SHP77 (cell line): ENCODE results near the gene ZNF367.

Experiments
- DNase-seq, 2 experiments: peaks; one replicate each; lab custom pipeline; 2025; lab: John Stamatoyannopoulos, UW

The ZNF367 gene

GRCh38 chr9:96418083-96418919 is at the start of gene ZNF367:
TSS of gene ZNF367 (minus strand) at chr9:96418370. CDS start at chr9:96418032, 338 bp downstream.
- DNase-seq: peak; percentile 92 to 97

- DNase-seq: no peak
These were observed 49.6 kb upstream of the ZNF367 start for GRCh38 chr9:96467784-96468183.

DNA sequence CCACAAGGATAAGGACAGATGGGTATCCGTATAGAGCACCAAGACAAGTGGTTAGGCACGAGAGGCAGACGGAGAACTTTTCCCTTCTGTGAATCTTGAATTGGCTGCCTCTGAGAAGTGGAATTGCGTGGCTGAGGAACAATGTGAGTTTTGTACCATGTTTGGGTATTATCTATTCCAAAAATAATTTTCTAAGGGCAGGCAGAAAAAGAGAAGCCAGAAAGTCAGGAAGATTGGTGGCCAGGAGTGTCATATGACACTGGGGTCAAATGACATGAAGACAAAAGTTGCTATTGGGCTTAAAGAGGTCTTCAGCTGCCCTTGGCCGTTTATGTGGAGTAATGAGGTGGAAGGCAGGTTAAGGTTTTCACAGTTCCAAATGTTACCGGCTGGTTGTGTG is 46.3 kb upstream of the ZNF367 start:
- DNase-seq: no peak

GRCh38 chr9:96462541-96462940 is 44.4 kb upstream of the ZNF367 start:
- DNase-seq: no peak

DNA sequence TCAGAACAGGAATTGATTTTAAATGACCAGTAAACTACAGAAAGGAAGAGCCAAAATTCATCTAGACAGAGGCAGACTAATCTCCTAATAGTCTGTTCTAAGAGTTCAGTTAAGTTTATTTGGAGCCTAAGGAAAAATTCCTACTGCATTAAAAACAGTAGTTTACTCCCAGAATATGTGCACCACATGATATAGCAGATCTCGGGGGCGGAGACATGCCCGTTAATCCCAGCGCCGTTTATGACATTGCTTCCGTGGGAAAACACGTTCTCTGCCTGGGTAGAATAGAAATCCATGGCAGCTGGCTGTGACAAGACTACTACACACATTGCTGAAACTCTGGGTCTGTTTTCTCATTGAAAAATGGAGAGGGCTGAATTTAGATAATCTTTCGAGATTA is 43.2 kb upstream of the ZNF367 start:
- no peak for DNase-seq

DNA sequence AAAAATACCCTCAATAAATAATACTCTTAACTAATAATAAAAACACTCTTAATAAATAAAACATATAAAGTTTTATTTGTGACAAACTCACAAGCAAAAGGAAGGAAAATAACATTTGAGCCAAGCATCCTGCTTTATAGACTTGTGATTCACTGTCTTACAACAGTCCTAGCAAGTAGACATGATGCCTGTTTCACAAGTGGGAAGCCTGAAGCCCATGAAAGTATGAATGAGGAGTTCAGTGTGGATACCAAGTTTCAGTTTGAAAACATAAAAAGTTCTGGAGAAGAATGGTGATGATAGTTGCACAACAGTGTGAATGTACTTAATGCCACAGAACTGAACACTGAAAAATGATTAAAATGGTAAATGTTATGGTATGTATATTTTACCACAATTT is 42.7 kb upstream of the ZNF367 start:
- DNase-seq: no peak

- DNase-seq: no peak
These were observed 42.3 kb upstream of the ZNF367 start for GRCh38 chr9:96460470-96460869.

DNA sequence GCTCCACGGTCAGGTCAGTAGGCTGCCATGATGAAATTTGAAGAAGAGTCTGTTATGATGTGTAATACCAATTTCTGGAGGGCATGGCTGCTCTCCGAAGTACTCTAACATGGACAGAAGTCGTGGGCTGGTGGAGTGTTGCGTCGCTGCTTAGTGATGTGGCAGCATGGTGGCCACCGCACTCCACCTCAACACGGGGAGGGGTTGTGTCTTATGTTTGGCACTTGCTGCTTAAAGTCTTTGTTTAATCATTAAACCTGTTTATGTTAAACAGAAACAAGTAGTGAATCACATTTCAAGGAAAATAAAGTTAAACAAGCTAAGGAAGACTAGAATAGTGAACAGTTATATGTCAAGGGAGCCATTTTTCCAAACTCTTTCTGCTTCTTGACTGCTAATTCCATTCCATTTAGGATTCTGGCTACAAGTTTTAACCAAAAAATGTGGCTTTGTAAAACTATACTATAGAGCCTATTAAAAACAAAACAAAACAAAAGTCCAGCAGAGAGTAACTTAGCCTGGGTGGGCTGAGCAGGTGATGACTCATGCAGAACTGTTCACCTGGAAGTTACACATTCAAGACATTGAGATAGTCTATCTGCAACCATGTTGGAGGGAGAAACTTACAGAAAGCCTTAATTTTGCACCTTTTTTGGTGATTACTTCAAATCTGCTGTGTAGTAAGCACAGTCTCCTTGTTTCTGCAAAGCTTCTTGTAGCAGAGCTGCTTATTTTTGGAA is 41.3 kb upstream of the ZNF367 start:
- no peak for DNase-seq

GRCh38 chr9:96458226-96458625 is 40.1 kb upstream of the ZNF367 start:
- DNase-seq: no peak

GRCh38 chr9:96457266-96457665 is 39.1 kb upstream of the ZNF367 start:
- no peak for DNase-seq

- no peak for DNase-seq
These were observed 35.5 kb upstream of the ZNF367 start for GRCh38 chr9:96453625-96454024.

- DNase-seq: peak; percentile 4 to 22
These were observed 32.7 kb upstream of the ZNF367 start for GRCh38 chr9:96450613-96451528.

DNA sequence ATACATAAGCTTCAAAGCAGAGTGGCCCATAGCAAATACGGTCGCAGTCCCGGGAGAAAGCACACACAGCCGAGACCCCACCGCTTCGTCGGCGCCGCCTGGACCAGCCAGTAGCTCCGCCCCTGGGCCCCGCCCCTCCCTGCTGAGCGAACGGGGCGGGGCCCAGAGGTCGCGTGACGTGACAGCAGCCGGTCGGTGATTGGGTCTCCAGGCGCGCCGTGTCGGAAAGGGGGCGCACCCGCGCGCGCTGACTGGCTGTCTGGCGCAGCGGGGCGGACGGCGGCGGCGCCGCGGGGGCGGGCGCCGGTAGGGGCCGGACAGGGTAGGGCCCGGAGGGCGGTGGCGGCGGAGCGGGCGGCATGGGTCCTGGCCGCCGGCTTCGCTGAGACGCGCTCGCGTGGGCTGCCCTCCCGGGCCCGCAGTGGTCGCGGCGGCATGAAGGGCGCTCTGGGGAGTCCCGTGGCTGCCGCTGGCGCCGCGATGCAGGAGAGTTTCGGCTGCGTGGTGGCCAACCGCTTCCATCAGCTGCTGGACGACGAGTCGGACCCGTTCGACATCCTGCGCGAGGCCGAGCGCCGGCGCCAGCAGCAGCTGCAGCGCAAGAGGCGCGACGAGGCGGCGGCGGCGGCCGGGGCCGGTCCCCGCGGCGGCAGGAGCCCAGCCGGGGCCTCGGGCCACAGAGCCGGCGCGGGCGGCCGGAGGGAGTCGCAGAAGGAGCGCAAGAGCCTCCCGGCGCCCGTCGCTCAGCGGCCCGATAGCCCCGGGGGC is 31.9 kb upstream of the ZNF367 start, which contains the start of gene HABP4:
Gene HABP4 (plus strand): TSS at position 325 of the 768 bp plus-strand sequence. CDS start 111 bp downstream, at position 436.
- peak; percentile 89 to 93 for DNase-seq

DNA sequence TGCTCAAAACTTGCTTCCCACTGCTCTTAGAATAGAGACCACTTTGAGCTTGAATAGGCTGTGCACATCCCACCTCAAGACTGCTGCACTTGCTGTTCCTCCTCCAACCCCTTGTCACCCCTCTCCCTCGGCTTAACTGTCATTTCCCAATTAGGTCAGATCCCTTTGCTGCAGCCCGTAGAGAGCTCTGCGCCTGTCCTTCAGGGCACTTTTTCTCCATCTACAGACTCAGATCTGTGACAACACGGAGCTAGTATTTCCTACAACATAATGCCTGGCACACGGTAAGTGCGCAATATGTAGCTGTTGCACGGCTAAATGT is 31.3 kb upstream of the ZNF367 start:
- DNase-seq: no peak

DNA sequence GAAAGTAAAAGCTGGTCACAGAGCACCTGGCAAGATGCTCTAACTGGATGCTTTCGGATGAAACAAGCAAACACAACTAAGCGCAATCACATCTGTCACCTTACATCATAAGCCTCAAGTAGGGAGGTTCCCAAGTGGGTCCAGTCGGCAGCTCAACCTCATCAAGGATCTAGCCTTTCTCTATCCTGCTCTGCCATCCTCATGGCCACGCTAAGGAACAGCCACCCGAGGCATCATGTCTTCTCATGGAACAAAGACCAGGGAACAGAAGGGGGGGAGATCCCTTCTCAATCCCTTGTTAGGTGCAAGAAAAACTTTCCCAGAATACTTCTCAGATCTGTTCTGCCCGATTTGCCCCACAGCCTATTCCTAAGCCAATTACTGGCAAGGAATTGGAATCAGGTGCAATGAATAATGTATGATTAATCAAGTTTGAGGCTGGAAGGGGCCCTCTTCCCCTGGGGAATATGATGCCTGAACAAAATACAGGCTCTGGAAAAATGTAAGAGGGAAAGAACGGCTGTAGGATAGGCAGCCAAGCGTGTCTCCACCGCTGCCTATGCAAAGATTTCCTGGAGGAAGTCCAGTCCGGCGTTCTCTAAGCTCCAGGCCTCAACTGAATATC is 30.5 kb upstream of the ZNF367 start:
- no peak for DNase-seq

GRCh38 chr9:96447406-96447805 is 29.2 kb upstream of the ZNF367 start:
- no peak for DNase-seq

- no peak for DNase-seq
These were observed 24.3 kb upstream of the ZNF367 start for GRCh38 chr9:96442491-96442890.

DNA sequence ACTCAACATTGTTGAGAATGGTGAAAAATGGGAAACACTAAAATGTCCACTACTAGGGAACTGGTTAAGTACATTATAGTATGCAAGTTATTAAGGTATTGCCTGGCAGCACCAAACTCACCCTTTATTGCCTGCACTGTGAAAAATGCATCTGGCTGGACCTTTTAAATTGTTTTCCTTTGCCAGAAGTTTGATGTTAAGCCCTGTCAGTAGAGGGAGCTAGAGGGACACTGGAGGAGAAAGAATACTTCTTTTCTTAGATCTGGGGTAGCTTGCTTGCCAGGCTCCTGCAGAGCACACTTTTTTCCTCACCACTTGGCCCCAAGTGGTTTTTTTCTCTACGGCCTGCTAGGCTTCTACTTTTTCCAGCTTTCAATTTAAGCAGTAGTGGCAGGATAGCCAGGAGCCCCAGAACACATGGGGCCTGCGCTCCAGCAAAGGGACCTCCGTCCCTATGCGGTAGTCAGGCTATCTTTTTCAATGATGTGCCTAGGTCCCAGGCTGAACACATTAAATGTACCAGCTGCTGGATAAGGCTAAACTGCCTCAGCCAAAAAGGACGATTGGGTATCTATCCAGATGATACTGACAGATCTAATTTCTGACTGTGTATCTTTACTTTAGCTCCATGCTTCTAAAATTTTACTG is 23.8 kb upstream of the ZNF367 start:
- DNase-seq: no peak

DNA sequence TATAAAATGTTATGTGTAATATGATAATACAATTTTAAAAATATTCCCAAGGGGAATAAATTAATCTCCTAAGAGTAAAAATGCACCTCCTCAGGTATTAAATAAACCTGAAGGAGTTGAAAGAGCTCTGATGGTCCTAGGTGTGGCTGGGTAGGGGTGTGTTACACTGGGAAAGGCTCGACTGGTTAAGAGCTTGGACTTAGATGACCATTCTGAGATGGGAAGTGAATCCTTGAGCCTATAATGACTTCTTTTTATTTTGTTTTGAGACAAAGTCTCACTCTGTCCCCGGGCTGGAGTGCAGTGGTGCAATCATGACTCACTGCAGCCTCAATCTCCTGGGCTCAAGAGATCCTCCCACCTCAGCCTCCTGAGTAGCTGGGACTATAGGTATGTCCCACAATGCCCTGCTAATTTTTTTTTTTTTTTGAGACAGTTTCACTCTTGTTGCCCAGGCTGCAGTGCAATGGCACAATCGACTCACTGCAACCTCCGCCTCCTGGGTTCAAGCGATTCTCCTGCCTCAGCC is 22.6 kb upstream of the ZNF367 start:
- DNase-seq: no peak

DNA sequence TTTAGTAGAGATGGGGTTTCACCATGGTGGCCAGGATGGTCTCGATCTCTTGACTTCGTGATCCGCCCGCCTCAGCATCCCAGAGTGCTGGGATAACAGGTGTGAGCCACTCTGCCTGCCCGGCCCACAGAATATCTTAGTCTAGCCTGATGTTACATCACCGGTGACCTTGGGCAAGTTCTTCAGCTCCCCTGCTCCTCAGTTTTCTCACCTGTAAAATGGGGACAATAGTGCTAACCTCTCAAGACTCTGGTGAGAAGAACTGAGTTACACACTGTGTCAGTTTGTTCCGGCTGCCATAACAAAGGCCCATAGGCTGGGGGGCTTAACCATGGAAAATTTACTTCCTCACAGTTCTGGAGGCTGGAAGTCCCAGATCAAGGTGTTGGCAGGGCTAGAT is 19.3 kb upstream of the ZNF367 start:
- DNase-seq: no peak
